ENCODE measurements around the gene NCAPG2.

GRCh38 chr7:158606129-158606528 lies 98.5 kb downstream of the NCAPG2 start:
- TF ChIP-seq CTCF (conservative IDR thresholded peaks at IDR 0.05; ENCODE audit: low read length) (no peak), EZH2phosphoT487 (IDR thresholded peaks at IDR 0.05; ENCODE audit: borderline replicate concordance) (no peak)

Data from Loucy (cell line).